Osteoblast (primary cell): ENCODE measurements around the gene LECT2. TPM values are rescaled to one million over a fixed set of nuclear protein-coding genes. Genes with fewer than 3 reads are reported as not detected.

Experiments used
- DNase-seq: peaks from one replicate; pipeline ENCODE4 v3.0.0; 2011; ENCODE audit warnings: low spot score, mixed read lengths; ENCODE audit not compliant: insufficient read length; ENCODE audit errors: missing footprints
- H2AFZ ChIP-seq: 2 replicates; pipeline ENCODE4 v1.6.0; 2011; ENCODE audit warnings: mild to moderate bottlenecking, low read length
- H3K27ac ChIP-seq: 2 replicates; pipeline ENCODE4 v1.5.1; 2011; ENCODE audit warnings: mild to moderate bottlenecking, low read depth, low read length, moderate library complexity
- H3K27me3 ChIP-seq: 2 replicates; pipeline ENCODE4 v1.6.0; 2012; ENCODE audit warnings: mild to moderate bottlenecking, control low read depth, inconsistent platforms, low read length, moderate library complexity; ENCODE audit not compliant: insufficient read depth
- H3K36me3 ChIP-seq: 2 replicates; pipeline ENCODE4 v1.5.1; 2011; ENCODE audit warnings: mild to moderate bottlenecking, low read length, control low read depth, moderate library complexity; ENCODE audit not compliant: insufficient read depth
- H3K4me1 ChIP-seq: 2 replicates; pipeline ENCODE4 v1.5.1; 2011; ENCODE audit warnings: mild to moderate bottlenecking, low read length, control low read depth, moderate library complexity; ENCODE audit not compliant: insufficient read depth
- H3K4me2 ChIP-seq: 2 replicates; pipeline ENCODE4 v1.6.0; 2011; ENCODE audit warnings: mild to moderate bottlenecking, low read length; ENCODE audit not compliant: insufficient read depth
- H3K4me3 ChIP-seq: fragments of 200-600 bp; sonication (generic); 3 replicates; pipeline ENCODE4 v1.5.1; 2012; ENCODE audit warnings: mild to moderate bottlenecking, low read length, inconsistent platforms; ENCODE audit not compliant: insufficient read depth
- H3K79me2 ChIP-seq: 2 replicates; pipeline ENCODE4 v1.6.0; 2012; ENCODE audit warnings: mild to moderate bottlenecking, low read length, control low read depth, inconsistent platforms; ENCODE audit not compliant: insufficient read depth
- H3K9me3 ChIP-seq: 2 replicates; pipeline ENCODE4 v1.5.1; 2011; ENCODE audit warnings: low read depth, low read length, control low read depth
- H4K20me1 ChIP-seq: 2 replicates; pipeline ENCODE4 v1.6.0; 2012; ENCODE audit warnings: mild to moderate bottlenecking, low read length, control low read depth; ENCODE audit not compliant: insufficient read depth
- total RNA-seq: library from RNA; depleted of rRNA; stranded (reverse); fragments of >200 nt; gene quantifications from 2 replicates; pipeline ENCODE4 v1.2.3, GENCODE V29; 2012
- TF ChIP-seq, protein P1 (sequence below): IDR thresholded peaks from 2 replicates; pipeline ENCODE4 v1.5.1; 2011; ENCODE audit warnings: mild to moderate bottlenecking, low read depth, low read length, moderate library complexity; ENCODE audit errors: extremely low read depth

LECT2 gene
- total RNA-seq, 1 donor, result not detected

DNA sequence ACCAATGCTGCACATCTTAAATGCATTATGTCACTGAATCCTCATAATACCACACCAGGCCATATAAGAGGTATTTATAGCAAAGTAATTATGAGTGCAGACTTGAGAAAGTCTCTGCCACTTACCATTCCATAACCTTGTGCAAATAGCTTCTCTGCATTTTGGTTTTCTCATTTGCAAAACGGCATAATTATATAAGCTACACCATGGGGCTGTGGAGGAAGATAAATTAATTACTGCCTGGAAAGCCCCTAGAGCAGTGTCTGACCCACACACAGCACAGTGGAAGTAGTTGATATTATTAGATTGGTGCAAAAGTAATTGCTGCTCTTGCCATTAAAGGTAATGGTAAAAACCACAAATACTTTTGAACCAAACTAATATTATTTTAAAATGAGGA lies 49.6 kb downstream of the LECT2 start:
- Histone ChIP-seq H3K27me3 (peaks cover 60% of the 10 kb centered on the region), H3K4me1 (no peaks in the 10 kb centered on the region), H3K4me2 (no peak overlapping the region), H3K9me3 (no peaks in the 10 kb centered on the region), H3K27ac (no peak overlapping the region), H3K79me2 (no peaks in the 10 kb centered on the region), H2AFZ (no peak overlapping the region), H3K36me3 (no peaks in the 10 kb centered on the region), H4K20me1 (no peaks in the 10 kb centered on the region), H3K4me3 (no peak overlapping the region)
- DNase-seq, result no peak
- TF ChIP-seq, protein P1, sequence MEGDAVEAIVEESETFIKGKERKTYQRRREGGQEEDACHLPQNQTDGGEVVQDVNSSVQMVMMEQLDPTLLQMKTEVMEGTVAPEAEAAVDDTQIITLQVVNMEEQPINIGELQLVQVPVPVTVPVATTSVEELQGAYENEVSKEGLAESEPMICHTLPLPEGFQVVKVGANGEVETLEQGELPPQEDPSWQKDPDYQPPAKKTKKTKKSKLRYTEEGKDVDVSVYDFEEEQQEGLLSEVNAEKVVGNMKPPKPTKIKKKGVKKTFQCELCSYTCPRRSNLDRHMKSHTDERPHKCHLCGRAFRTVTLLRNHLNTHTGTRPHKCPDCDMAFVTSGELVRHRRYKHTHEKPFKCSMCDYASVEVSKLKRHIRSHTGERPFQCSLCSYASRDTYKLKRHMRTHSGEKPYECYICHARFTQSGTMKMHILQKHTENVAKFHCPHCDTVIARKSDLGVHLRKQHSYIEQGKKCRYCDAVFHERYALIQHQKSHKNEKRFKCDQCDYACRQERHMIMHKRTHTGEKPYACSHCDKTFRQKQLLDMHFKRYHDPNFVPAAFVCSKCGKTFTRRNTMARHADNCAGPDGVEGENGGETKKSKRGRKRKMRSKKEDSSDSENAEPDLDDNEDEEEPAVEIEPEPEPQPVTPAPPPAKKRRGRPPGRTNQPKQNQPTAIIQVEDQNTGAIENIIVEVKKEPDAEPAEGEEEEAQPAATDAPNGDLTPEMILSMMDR, result no peak

- Histone ChIP-seq H2AFZ (no peak overlapping the region), H4K20me1 (no peaks in the 10 kb centered on the region), H3K79me2 (no peaks in the 10 kb centered on the region), H3K4me1 (no peaks in the 10 kb centered on the region), H3K4me2 (no peak overlapping the region), H3K27me3 (peaks cover 53% of the 10 kb centered on the region), H3K36me3 (no peaks in the 10 kb centered on the region), H3K9me3 (no peaks in the 10 kb centered on the region), H3K27ac (no peak overlapping the region), H3K4me3 (no peak overlapping the region)
- TF ChIP-seq, protein P1, result no peak
- DNase-seq, result no peak
Observed at GRCh38 chr5:135901633-135902032, 53.1 kb downstream of the LECT2 start.

GRCh38 chr5:135900276-135900675 lies 54.5 kb downstream of the LECT2 start:
- no peaks in the 10 kb centered on the region for H3K36me3 ChIP-seq
- H3K4me2 ChIP-seq, result no peak overlapping the region
- no peak overlapping the region for H3K4me3 ChIP-seq
- H3K79me2 ChIP-seq, result no peaks in the 10 kb centered on the region
- H2AFZ ChIP-seq, result no peak overlapping the region
- no peaks in the 10 kb centered on the region for H3K9me3 ChIP-seq
- no peak overlapping the region for H3K27ac ChIP-seq
- no peaks in the 10 kb centered on the region for H3K4me1 ChIP-seq
- H3K27me3 ChIP-seq, result peaks cover 44% of the 10 kb centered on the region
- H4K20me1 ChIP-seq, result no peaks in the 10 kb centered on the region
- peak; percentile 75 for DNase-seq
- TF ChIP-seq, protein P1, result no peak

DNA sequence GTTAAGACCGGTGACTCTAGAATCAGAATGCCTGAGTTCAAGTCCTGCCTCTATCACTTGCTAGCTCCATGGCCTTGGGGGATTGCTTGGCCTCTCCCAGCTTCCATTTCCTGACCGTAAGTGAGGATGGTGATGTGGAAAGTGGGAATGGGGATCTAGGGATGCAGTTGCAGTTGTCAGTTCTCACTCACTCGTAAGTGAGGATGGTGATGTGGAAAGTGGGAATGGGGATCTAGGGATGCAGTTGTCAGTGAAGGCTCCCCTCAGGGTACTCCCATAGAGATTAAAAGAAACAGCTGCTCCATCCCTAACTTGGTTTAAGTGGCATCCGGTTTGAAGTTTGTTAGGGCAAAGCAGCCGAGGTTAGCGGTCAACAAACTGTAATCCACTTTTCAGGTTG lies 56.1 kb downstream of the LECT2 start:
- peaks cover 42% of the 10 kb centered on the region for H3K27me3 ChIP-seq
- H3K4me1 ChIP-seq, result no peaks in the 10 kb centered on the region
- no peak overlapping the region for H3K4me2 ChIP-seq
- no peak overlapping the region for H3K4me3 ChIP-seq
- no peak for DNase-seq
- H3K36me3 ChIP-seq, result no peaks in the 10 kb centered on the region
- H3K9me3 ChIP-seq, result no peaks in the 10 kb centered on the region
- TF ChIP-seq, protein P1, result no peak
- H4K20me1 ChIP-seq, result no peaks in the 10 kb centered on the region
- no peak overlapping the region for H3K27ac ChIP-seq
- H3K79me2 ChIP-seq, result no peaks in the 10 kb centered on the region
- H2AFZ ChIP-seq, result no peak overlapping the region

Other genes starting within 250 kb of the LECT2 start
- not detected in 2 replicates for gene SLC25A48, start 120.3 kb downstream of the LECT2 start, total RNA-seq
- gene IL9, start 59.1 kb downstream of the LECT2 start, total RNA-seq, result not detected in 2 replicates
- 1,700 and 2,120 TPM in 2 replicates for gene TGFBI, start 74.0 kb upstream of the LECT2 start, total RNA-seq
- 58.6 and 61.6 TPM in 2 replicates for gene SMAD5, start 177.9 kb upstream of the LECT2 start, total RNA-seq
- gene SMIM32, start 238.2 kb upstream of the LECT2 start, total RNA-seq, result not detected in 2 replicates